ENCODE data around the gene NLRC5.
"Not testable (repeated sequence)": the region's sequence is repeated elsewhere in the genome, so short reads cannot be mapped to it uniquely, and the experiment has no call there.

The NLRC5 gene

GRCh38 chr16:57084257-57084770 is 95.0 kb downstream of the NLRC5 start:
- peak; percentile 43 for FAIRE-seq

- no peak for FAIRE-seq
Measured at GRCh38 chr16:57084996-57085395, 95.6 kb downstream of the NLRC5 start.

- no peak for FAIRE-seq
Measured at GRCh38 chr16:57087003-57087402, 97.6 kb downstream of the NLRC5 start.

GRCh38 chr16:57089406-57089805 is 100.0 kb downstream of the NLRC5 start:
- FAIRE-seq = no peak

- FAIRE-seq = no peak
Measured at GRCh38 chr16:57091200-57091974, 102.0 kb downstream of the NLRC5 start.

GRCh38 chr16:57091975-57092785 is 102.8 kb downstream of the NLRC5 start, which contains the start of gene CPNE2:
Gene CPNE2 (plus strand): TSS chr16:57092583. CDS start chr16:57110743, 18,160 bp downstream.
- FAIRE-seq = no peak

- FAIRE-seq = no peak
Measured at GRCh38 chr16:57092786-57093411, 103.5 kb downstream of the NLRC5 start.

GRCh38 chr16:57093666-57094564 is 104.6 kb downstream of the NLRC5 start:
- FAIRE-seq = no peak

- no peak for FAIRE-seq
Measured at GRCh38 chr16:57094911-57095310, 105.6 kb downstream of the NLRC5 start.

GRCh38 chr16:57096192-57096591 is 106.8 kb downstream of the NLRC5 start:
- FAIRE-seq = no peak

GRCh38 chr16:57096793-57097192 is 107.4 kb downstream of the NLRC5 start:
- no peak for FAIRE-seq

GRCh38 chr16:57098188-57098841 is 109.0 kb downstream of the NLRC5 start:
- no peak for FAIRE-seq

- not testable (repeated sequence) for FAIRE-seq
Measured at GRCh38 chr16:57099965-57100364, 110.6 kb downstream of the NLRC5 start.

- no peak for FAIRE-seq
Measured at GRCh38 chr16:57100445-57100844, 111.1 kb downstream of the NLRC5 start.

GRCh38 chr16:57102888-57103851 is 113.8 kb downstream of the NLRC5 start:
- no peak for FAIRE-seq

GRCh38 chr16:57104706-57105105 is 115.3 kb downstream of the NLRC5 start:
- FAIRE-seq = no peak

- no peak for FAIRE-seq
Measured at GRCh38 chr16:57105184-57105583, 115.8 kb downstream of the NLRC5 start.

- no peak for FAIRE-seq
Measured at GRCh38 chr16:57106767-57107166, 117.4 kb downstream of the NLRC5 start.

GRCh38 chr16:57107321-57107922 is 118.1 kb downstream of the NLRC5 start:
- FAIRE-seq = no peak

GRCh38 chr16:57108432-57108831 is 119.1 kb downstream of the NLRC5 start:
- FAIRE-seq = no peak

Measured in islet of Langerhans (tissue), 1 donor.